T-cell (primary cell): ENCODE data around the gene UCK2. TPM values are rescaled to one million over a fixed set of nuclear protein-coding genes. Genes with fewer than 3 reads are reported as not detected.

ENCODE experiments used
- ATAC-seq, 4 experiments: fragments of 200-7000 bp in 3 of 4; fragments of 150-1000 bp in 1 of 4; cut with Tn5 transposase; replicated peaks in 1 of 4; 1 replicate in 3 of 4; 2 replicates in 1 of 4; pipeline ENCODE4 v1.10.0; 2021; ENCODE audit warnings: moderate library complexity in 3 of 4, mild to moderate bottlenecking in 2 of 4, moderate number of reproducible peaks in 1 of 4
- CTCF ChIA-PET, 2 donors: fragments of 300-600 bp; sonication (Branson Sonifier 250); formaldehyde crosslinking; loops; one replicate each; lab custom pipeline; 2022; ENCODE audit warnings: antibody characterized with exemption in 2 of 2; lab: Charles Lee
- POLR2A ChIA-PET, 2 donors: fragments of 300-600 bp; sonication (Branson Sonifier 250); formaldehyde crosslinking; loops; one replicate each; lab custom pipeline; 2022; ENCODE audit warnings: antibody characterized with exemption in 2 of 2; lab: Charles Lee
- DNase-seq, 35 experiments: peaks; one replicate each; pipeline versions ENCODE4 v3.0.0 to v3.0.0-alpha.2; 2013 to 2023
- H3K27ac ChIP-seq: one replicate; pipeline ENCODE4 v1.5.1; 2013; ENCODE audit warnings: low read length
- H3K27me3 ChIP-seq, 2 experiments: replicated peaks in 1 of 2; 1 replicate in 1 of 2; 2 replicates in 1 of 2; pipeline versions ENCODE4 v1.6.1 to v1.7.0; 2013; ENCODE audit warnings: low read length in 1 of 2, mixed read lengths in 1 of 2; ENCODE audit not compliant: control insufficient read depth in 2 of 2, insufficient read depth in 2 of 2; ENCODE audit errors: extremely low read depth in 1 of 2
- H3K36me3 ChIP-seq, 2 donors: 1 replicate in 1 of 2; 2 replicates in 1 of 2; pipeline versions ENCODE4 v1.6.1 to v1.7.0; 2013; ENCODE audit warnings: low read length in 1 of 2; ENCODE audit not compliant: control insufficient read depth in 2 of 2, insufficient read depth in 1 of 2; ENCODE audit errors: extremely low read depth in 1 of 2
- H3K4me1 ChIP-seq, 2 experiments: 1 replicate in 1 of 2; 2 replicates in 1 of 2; pipeline versions ENCODE4 v1.6.1 to v1.7.0; 2013; ENCODE audit warnings: low read length in 2 of 2, mixed read lengths in 1 of 2; ENCODE audit not compliant: insufficient read depth in 2 of 2, control insufficient read depth in 1 of 2; ENCODE audit errors: extremely low read depth in 1 of 2
- H3K4me3 ChIP-seq, 2 donors: 1 replicate in 1 of 2; 2 replicates in 1 of 2; pipeline versions ENCODE4 v1.5.1 to v1.7.0; 2013; ENCODE audit warnings: mild to moderate bottlenecking in 2 of 2, low read length in 1 of 2, moderate library complexity in 1 of 2; ENCODE audit not compliant: control insufficient read depth in 1 of 2; ENCODE audit errors: extremely low read depth in 1 of 2
- H3K9me3 ChIP-seq: 2 replicates; pipeline ENCODE4 v1.7.0; 2013
- H3K27ac Mint-ChIP-seq, 2 donors: one replicate each; pipeline ENCODE4 v1.8.0; 2020 to 2021; ENCODE audit warnings: mild to moderate bottlenecking in 2 of 2, mixed read lengths in 2 of 2
- H3K27me3 Mint-ChIP-seq, 2 donors: one replicate each; pipeline ENCODE4 v1.8.0; 2021 to 2022; ENCODE audit warnings: mixed read lengths in 2 of 2
- H3K36me3 Mint-ChIP-seq: one replicate; pipeline ENCODE4 v1.8.0; 2021; ENCODE audit warnings: mixed read lengths
- H3K4me1 Mint-ChIP-seq, 3 donors: one replicate each; pipeline ENCODE4 v1.8.0; 2020 to 2022; ENCODE audit warnings: mixed read lengths in 3 of 3, mild to moderate bottlenecking in 1 of 3
- H3K4me3 Mint-ChIP-seq, 3 donors: one replicate each; pipeline ENCODE4 v1.8.0; 2020 to 2022; ENCODE audit warnings: mild to moderate bottlenecking in 3 of 3, mixed read lengths in 3 of 3, moderate library complexity in 3 of 3
- H3K9me3 Mint-ChIP-seq, 3 donors: one replicate each; pipeline ENCODE4 v1.8.0; 2020 to 2022; ENCODE audit warnings: mixed read lengths in 3 of 3
- WGBS: methylation state at CpG from one replicate; pipeline ENCODE4 v1.1.5; 2013; ENCODE audit warnings: missing lambda C conversion rate; ENCODE audit not compliant: insufficient coverage; 5-methylcytosine and 5-hydroxymethylcytosine counted together
- total RNA-seq, 35 experiments: library from RNA in 6 of 35; stranded (reverse) in 6 of 35; fragments of 120-200 nt in 1 of 35; gene quantifications; one replicate each; pipeline versions ENCODE4 v1.2.1 to v1.2.4 and lab custom pipeline; 2013 to 2026

The UCK2 gene
- total RNA-seq, 5 donors from 2014 or later (not counting 1 experiment from before 2014, with no cell fraction given) = 2.8 to 9.0 (median 6.9) TPM

GRCh38 chr1:165910764-165911421 is 83.5 kb downstream of the UCK2 start:
- CTCF ChIA-PET = interaction anchor here (0.6 to 1.5 kb wide), 2 partner anchors 309 to 448 kb away, joined by 3 to 5 read pairs; no protein-coding TSS in a partner anchor
- no peak overlapping the region for H3K27ac Mint-ChIP-seq

GRCh38 chr1:165911609-165912281 is 84.3 kb downstream of the UCK2 start:
- no peaks in the 10 kb centered on the region for H3K9me3 ChIP-seq
- POLR2A ChIA-PET = no interaction called here
- H3K4me3 Mint-ChIP-seq = no peak overlapping the region
- H3K27me3 Mint-ChIP-seq = no peaks in the 10 kb centered on the region
- CTCF ChIA-PET = interaction anchor here (0.6 to 4.3 kb wide), 4 partner anchors 310 to 449 kb away, joined by 3 to 68 read pairs (median 4); no protein-coding TSS in a partner anchor
- no peak for DNase-seq
- WGBS = 88% methylated on average over 3 of the region's 7 CpGs
- no peaks in the 10 kb centered on the region for H3K36me3 ChIP-seq
- no peak overlapping the region for H3K27ac Mint-ChIP-seq
- no peaks in the 10 kb centered on the region for H3K9me3 Mint-ChIP-seq
- H3K4me1 ChIP-seq = no peaks in the 10 kb centered on the region
- peaks cover 6% of the 10 kb centered on the region for H3K36me3 Mint-ChIP-seq
- H3K4me1 Mint-ChIP-seq = peaks cover 0 to 4% (median 2%) of the 10 kb centered on the region in 3 donors
- H3K27ac ChIP-seq = no peak overlapping the region
- ATAC-seq = no peak
- no peak overlapping the region for H3K4me3 ChIP-seq
- H3K27me3 ChIP-seq = no peaks in the 10 kb centered on the region

More at GRCh38 chr1:165910764-165911421, 83.5 kb downstream of the UCK2 start:
- Histone ChIP-seq H3K9me3 (no peaks in the 10 kb centered on the region), H3K36me3 (no peaks in the 10 kb centered on the region), H3K27me3 (no peaks in the 10 kb centered on the region), H3K4me3 (no peak overlapping the region), H3K27ac (no peak overlapping the region), H3K4me1 (no peaks in the 10 kb centered on the region)
- no peak for DNase-seq
- no peak for ATAC-seq
- no peaks in the 10 kb centered on the region for H3K27me3 Mint-ChIP-seq
- peaks cover 0 to 4% (median 2%) of the 10 kb centered on the region in 3 donors for H3K4me1 Mint-ChIP-seq
- POLR2A ChIA-PET = no interaction called here
- WGBS = 96% methylated on average over 12 of the region's 14 CpGs
- peaks cover 6% of the 10 kb centered on the region for H3K36me3 Mint-ChIP-seq
- H3K9me3 Mint-ChIP-seq = no peaks in the 10 kb centered on the region
- no peak overlapping the region for H3K4me3 Mint-ChIP-seq

GRCh38 chr1:165912638-165913037 is 85.2 kb downstream of the UCK2 start:
- H3K4me3 Mint-ChIP-seq = no peak overlapping the region
- H3K4me1 ChIP-seq = no peaks in the 10 kb centered on the region
- peaks cover 4% of the 10 kb centered on the region for H3K36me3 Mint-ChIP-seq
- no peak for DNase-seq
- H3K36me3 ChIP-seq = no peaks in the 10 kb centered on the region
- no peaks in the 10 kb centered on the region for H3K9me3 Mint-ChIP-seq
- H3K27me3 ChIP-seq = no peaks in the 10 kb centered on the region
- no peak overlapping the region for H3K27ac ChIP-seq
- no peak for ATAC-seq
- WGBS = 99% methylated on average over 5 of the region's 6 CpGs
- peaks cover 0 to 4% (median 2%) of the 10 kb centered on the region in 3 donors for H3K4me1 Mint-ChIP-seq
- CTCF ChIA-PET = interaction anchor here (0.6 to 4.3 kb wide), 9 partner anchors 194 to 457 kb away, joined by 3 to 68 read pairs (median 3); partner anchors contain the start of gene ALDH9A1 (in 1 of the 2)
- no peaks in the 10 kb centered on the region for H3K27me3 Mint-ChIP-seq
- no peak overlapping the region for H3K27ac Mint-ChIP-seq
- no peak overlapping the region for H3K4me3 ChIP-seq
- POLR2A ChIA-PET = no interaction called here
- no peaks in the 10 kb centered on the region for H3K9me3 ChIP-seq

GRCh38 chr1:165914136-165914798 is 86.9 kb downstream of the UCK2 start:
- Histone ChIP-seq H3K4me3 (no peak overlapping the region), H3K36me3 (no peaks in the 10 kb centered on the region), H3K27ac (no peak overlapping the region), H3K4me1 (no peaks in the 10 kb centered on the region), H3K27me3 (no peaks in the 10 kb centered on the region), H3K9me3 (no peaks in the 10 kb centered on the region)
- Mint-ChIP-seq H3K27ac (no peak overlapping the region), H3K27me3 (no peaks in the 10 kb centered on the region), H3K4me1 (peaks cover 0 to 4% (median 2%) of the 10 kb centered on the region in 3 donors), H3K36me3 (no peaks in the 10 kb centered on the region), H3K4me3 (no peak overlapping the region), H3K9me3 (no peaks in the 10 kb centered on the region)
- POLR2A ChIA-PET = interaction anchor here in 1 of 2 donors (0.6 kb wide), 1 partner anchor 308 kb away, joined by 4 read pairs; no protein-coding TSS in a partner anchor
- WGBS = 0% methylated on average over 1 of the region's 4 CpGs
- CTCF ChIA-PET = interaction anchor here (0.5 to 4.3 kb wide), 18 partner anchors 9 to 566 kb away, joined by 3 to 68 read pairs (median 4); no protein-coding TSS in a partner anchor
- DNase-seq (peak; percentile 16 to 86 (median 55)), ATAC-seq (peak; percentile 85 to 93 (median 88))

- Histone ChIP-seq H3K27ac (no peak overlapping the region), H3K4me3 (no peak overlapping the region), H3K36me3 (no peaks in the 10 kb centered on the region), H3K27me3 (no peaks in the 10 kb centered on the region), H3K9me3 (no peaks in the 10 kb centered on the region), H3K4me1 (no peaks in the 10 kb centered on the region)
- ATAC-seq (no peak), DNase-seq (no peak)
- WGBS = no CpG with 5 or more reads among the region's 2 CpGs
- H3K27ac Mint-ChIP-seq = no peak overlapping the region
- H3K4me3 Mint-ChIP-seq = no peak overlapping the region
- CTCF ChIA-PET = interaction anchor here (0.9 to 4.3 kb wide), 9 partner anchors 8 to 523 kb away, joined by 3 to 68 read pairs (median 4); no protein-coding TSS in a partner anchor
- no peaks in the 10 kb centered on the region for H3K27me3 Mint-ChIP-seq
- H3K9me3 Mint-ChIP-seq = no peaks in the 10 kb centered on the region
- H3K4me1 Mint-ChIP-seq = peaks cover 0 to 4% (median 2%) of the 10 kb centered on the region in 3 donors
- POLR2A ChIA-PET = no interaction called here
- H3K36me3 Mint-ChIP-seq = no peaks in the 10 kb centered on the region
Observed at GRCh38 chr1:165915480-165915879, 88.1 kb downstream of the UCK2 start.

- ChIA-PET CTCF (interaction anchor here (0.5 to 4.3 kb wide), 9 partner anchors 8 to 556 kb away, joined by 3 to 68 read pairs (median 3); no protein-coding TSS in a partner anchor), POLR2A (no interaction called here)
- DNase-seq = no peak
- Histone ChIP-seq H3K4me1 (no peaks in the 10 kb centered on the region), H3K27ac (no peak overlapping the region), H3K36me3 (no peaks in the 10 kb centered on the region), H3K9me3 (no peaks in the 10 kb centered on the region), H3K4me3 (no peak overlapping the region), H3K27me3 (no peaks in the 10 kb centered on the region)
- peaks cover 0 to 4% (median 2%) of the 10 kb centered on the region in 3 donors for H3K4me1 Mint-ChIP-seq
- no peaks in the 10 kb centered on the region for H3K27me3 Mint-ChIP-seq
- H3K4me3 Mint-ChIP-seq = no peak overlapping the region
- H3K36me3 Mint-ChIP-seq = no peaks in the 10 kb centered on the region
- ATAC-seq = no peak
- WGBS = no CpG with 5 or more reads among the region's 4 CpGs
- H3K27ac Mint-ChIP-seq = no peak overlapping the region
- H3K9me3 Mint-ChIP-seq = no peaks in the 10 kb centered on the region
Observed at GRCh38 chr1:165915932-165916348, 88.5 kb downstream of the UCK2 start.
